ENCODE data around the gene C12orf56.
A peak's percentile ranks its signal among the peaks of the same experiment; 100 is the strongest.
"Not testable (repeated sequence)": the region's sequence is repeated elsewhere in the genome, so short reads cannot be mapped to it uniquely, and the experiment has no call there.

C12orf56 gene

GRCh38 chr12:64325055-64325454 is 65.5 kb downstream of the C12orf56 start:
- no peak for TF ChIP-seq CTCF (conservative IDR thresholded peaks at IDR 0.05; ENCODE audit: control insufficient read depth, insufficient read depth, low read depth, low read length)
- H3K4me3 ChIP-seq (ENCODE audit: control insufficient read depth, low read depth, low read length): no peak overlapping the region
- DNase-seq (ENCODE audit: low read depth): no peak

DNA sequence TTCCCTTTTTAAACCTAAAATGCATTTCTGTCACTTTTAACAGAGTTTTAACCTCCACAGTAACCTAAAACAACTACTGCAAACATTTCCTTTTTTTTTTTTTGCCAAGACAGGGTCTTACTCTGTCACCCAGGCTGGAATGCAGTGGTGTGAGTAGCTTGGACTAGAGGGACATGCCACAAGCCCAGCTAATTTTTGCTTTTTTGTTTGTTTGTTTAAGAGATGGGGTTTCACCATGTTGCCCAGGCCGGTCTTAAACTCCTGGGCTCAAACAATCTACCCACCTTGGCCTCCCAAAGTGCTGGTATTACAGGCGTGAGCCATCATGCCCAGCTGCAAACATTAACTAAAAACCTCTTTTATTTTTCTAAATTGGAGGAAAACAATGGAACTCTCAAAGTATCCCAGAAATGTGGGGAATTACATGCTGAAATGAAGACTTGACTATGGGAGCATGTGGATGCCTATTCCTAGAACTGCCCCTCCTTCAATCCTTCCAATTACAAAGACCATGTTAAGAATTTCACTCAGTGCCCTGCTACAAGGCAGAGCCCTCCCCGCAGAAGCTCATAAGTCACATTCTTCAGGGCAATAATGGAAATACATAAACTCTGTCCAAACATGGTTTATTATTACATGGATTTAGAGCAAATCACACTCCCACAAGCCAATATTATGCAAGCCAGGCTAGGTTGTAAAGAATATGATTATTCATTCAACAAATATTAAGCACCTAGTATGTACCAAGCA is 66.9 kb downstream of the C12orf56 start:
- no peak for DNase-seq (ENCODE audit: low read depth)
- TF ChIP-seq CTCF (conservative IDR thresholded peaks at IDR 0.05; ENCODE audit: control insufficient read depth, insufficient read depth, low read depth, low read length): no peak

DNA sequence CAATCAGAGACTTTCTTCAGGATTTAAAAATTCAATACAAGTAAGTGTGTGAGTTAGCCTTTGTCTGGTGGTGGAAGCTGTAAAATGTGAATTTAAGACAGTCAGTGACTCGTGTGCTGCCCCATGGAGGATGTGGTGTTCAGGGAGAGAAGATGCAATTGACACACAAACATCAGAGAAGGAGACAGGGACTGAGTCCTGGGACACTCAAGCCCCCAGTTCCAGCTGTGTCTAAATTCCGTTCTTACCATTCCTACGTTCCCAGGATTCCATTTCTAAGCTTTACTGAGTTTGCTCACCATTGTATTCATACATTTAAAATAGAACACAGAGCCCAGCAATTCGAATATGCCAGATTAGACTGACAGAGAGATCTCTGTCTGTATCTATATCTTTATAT is 67.6 kb downstream of the C12orf56 start:
- no peak overlapping the region for H3K4me3 ChIP-seq (ENCODE audit: control insufficient read depth, low read depth, low read length)
- no peak for TF ChIP-seq CTCF (conservative IDR thresholded peaks at IDR 0.05; ENCODE audit: control insufficient read depth, insufficient read depth, low read depth, low read length)
- DNase-seq (ENCODE audit: low read depth): no peak

More for the DNA sequence above, 66.9 kb downstream of the C12orf56 start:
- H3K4me3 ChIP-seq (ENCODE audit: control insufficient read depth, low read depth, low read length): no peak overlapping the region

- no peak overlapping the region for H3K4me3 ChIP-seq (ENCODE audit: control insufficient read depth, low read depth, low read length)
- TF ChIP-seq CTCF (conservative IDR thresholded peaks at IDR 0.05; ENCODE audit: control insufficient read depth, insufficient read depth, low read depth, low read length): no peak
- DNase-seq (ENCODE audit: low read depth): no peak
Measured at GRCh38 chr12:64320611-64321010, 69.9 kb downstream of the C12orf56 start.

GRCh38 chr12:64319540-64320225 is 70.9 kb downstream of the C12orf56 start:
- not testable (repeated sequence) for DNase-seq (ENCODE audit: low read depth); H3K4me3 ChIP-seq (ENCODE audit: control insufficient read depth, low read depth, low read length)

DNA sequence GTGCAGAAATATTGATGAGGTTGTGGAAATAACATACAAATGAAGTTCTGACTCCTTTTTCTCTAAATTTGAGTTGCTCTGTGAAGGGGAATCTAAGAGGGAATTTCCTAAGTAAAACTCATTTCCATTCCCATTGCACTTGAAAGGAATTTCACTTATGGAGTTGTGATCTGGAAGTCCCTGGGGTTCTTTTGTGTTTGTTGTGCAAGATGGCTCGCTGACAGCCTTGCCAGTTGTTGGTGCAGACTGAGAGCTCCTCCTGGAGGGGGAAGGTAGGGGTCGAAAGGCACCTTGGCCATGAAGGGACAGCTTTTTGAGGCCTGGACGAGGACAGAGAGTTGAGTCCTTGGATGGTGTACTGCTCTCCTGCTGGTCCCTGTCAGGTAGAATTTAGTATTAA is 72.0 kb downstream of the C12orf56 start:
- TF ChIP-seq CTCF (conservative IDR thresholded peaks at IDR 0.05; ENCODE audit: control insufficient read depth, insufficient read depth, low read depth, low read length): no peak
- no peak overlapping the region for H3K4me3 ChIP-seq (ENCODE audit: control insufficient read depth, low read depth, low read length)
- peak; percentile 44 for DNase-seq (ENCODE audit: low read depth)

GRCh38 chr12:64311877-64312276 is 78.7 kb downstream of the C12orf56 start:
- TF ChIP-seq CTCF (conservative IDR thresholded peaks at IDR 0.05; ENCODE audit: control insufficient read depth, insufficient read depth, low read depth, low read length): no peak
- DNase-seq (ENCODE audit: low read depth): no peak

More at GRCh38 chr12:64311877-64312276, 78.7 kb downstream of the C12orf56 start:
- no peak overlapping the region for H3K4me3 ChIP-seq (ENCODE audit: control insufficient read depth, low read depth, low read length)
